ENCODE measurements around the gene TNFRSF25.
A peak's percentile ranks its signal among the peaks of the same experiment; 100 is the strongest.

The TNFRSF25 gene

GRCh38 chr1:6483017-6483760 lies 17.2 kb upstream of the TNFRSF25 start:
- H3K4me1 Mint-ChIP-seq: peaks cover 41% of the 10 kb centered on the region
- peaks cover 42% of the 10 kb centered on the region for H3K27me3 Mint-ChIP-seq (ENCODE audit: low read depth, poor library complexity)
- H3K9me3 Mint-ChIP-seq: no peaks in the 10 kb centered on the region
- H3K4me3 Mint-ChIP-seq: no peak overlapping the region
- no peak for DNase-seq
- H3K36me3 Mint-ChIP-seq (ENCODE audit: low read depth): peaks cover 9% of the 10 kb centered on the region
- H3K27ac Mint-ChIP-seq: no peak overlapping the region
- no peak for TF ChIP-seq CTCF (IDR thresholded peaks at IDR 0.05)

- H3K4me1 Mint-ChIP-seq: peaks cover 44% of the 10 kb centered on the region
- no peak for TF ChIP-seq CTCF (IDR thresholded peaks at IDR 0.05)
- no peak overlapping the region for H3K4me3 Mint-ChIP-seq
- peaks cover 9% of the 10 kb centered on the region for H3K36me3 Mint-ChIP-seq (ENCODE audit: low read depth)
- no peaks in the 10 kb centered on the region for H3K9me3 Mint-ChIP-seq
- peaks cover 35% of the 10 kb centered on the region for H3K27me3 Mint-ChIP-seq (ENCODE audit: low read depth, poor library complexity)
- H3K27ac Mint-ChIP-seq: no peak overlapping the region
- DNase-seq: no peak
Observed at GRCh38 chr1:6481820-6482219, 15.8 kb upstream of the TNFRSF25 start.

- DNase-seq: no peak
- Mint-ChIP-seq H3K27me3 (ENCODE audit: low read depth, poor library complexity) (peaks cover 15% of the 10 kb centered on the region), H3K4me3 (peak overlapping the region; percentile 42), H3K27ac (peak overlapping the region; percentile 82), H3K4me1 (peaks cover 47% of the 10 kb centered on the region), H3K36me3 (ENCODE audit: low read depth) (peaks cover 15% of the 10 kb centered on the region), H3K9me3 (no peaks in the 10 kb centered on the region)
- TF ChIP-seq CTCF (IDR thresholded peaks at IDR 0.05): no peak
Observed at GRCh38 chr1:6477039-6477820, 11.3 kb upstream of the TNFRSF25 start.

- Mint-ChIP-seq H3K36me3 (ENCODE audit: low read depth) (peaks cover 17% of the 10 kb centered on the region), H3K27me3 (ENCODE audit: low read depth, poor library complexity) (peaks cover 15% of the 10 kb centered on the region), H3K9me3 (no peaks in the 10 kb centered on the region), H3K4me1 (peaks cover 41% of the 10 kb centered on the region), H3K4me3 (no peak overlapping the region), H3K27ac (no peak overlapping the region)
- no peak for DNase-seq
- no peak for TF ChIP-seq CTCF (IDR thresholded peaks at IDR 0.05)
Observed at GRCh38 chr1:6476483-6476882, 10.5 kb upstream of the TNFRSF25 start.

GRCh38 chr1:6475381-6476133 lies 9.6 kb upstream of the TNFRSF25 start:
- no peak overlapping the region for H3K27ac Mint-ChIP-seq
- H3K36me3 Mint-ChIP-seq (ENCODE audit: low read depth): peaks cover 17% of the 10 kb centered on the region
- peak; percentile 76 for DNase-seq
- H3K4me1 Mint-ChIP-seq: peaks cover 41% of the 10 kb centered on the region
- H3K4me3 Mint-ChIP-seq: no peak overlapping the region
- TF ChIP-seq CTCF (IDR thresholded peaks at IDR 0.05): peak; percentile 90
- peaks cover 10% of the 10 kb centered on the region for H3K27me3 Mint-ChIP-seq (ENCODE audit: low read depth, poor library complexity)
- no peaks in the 10 kb centered on the region for H3K9me3 Mint-ChIP-seq

All from nephron progenitor cell (in vitro differentiated cells).